Vagina (tissue), 2 donors: ENCODE results near the gene USP25. TPM values are rescaled to one million over a fixed set of nuclear protein-coding genes. Genes with fewer than 3 reads are reported as not detected.
A peak's percentile ranks its signal among the peaks of the same experiment; 100 is the strongest.
"Not testable (repeated sequence)": the region's sequence is repeated elsewhere in the genome, so short reads cannot be mapped to it uniquely, and the experiment has no call there.

ENCODE experiments used
- DNase-seq, 2 donors: peaks; one replicate each; pipeline ENCODE4 v3.0.0-alpha.2; 2017; ENCODE audit errors: extremely low spot score in 2 of 2
- H3K27ac ChIP-seq: fragments of 200-600 bp; sonication (generic); one replicate; pipeline ENCODE4 v1.5.1; 2019
- H3K27me3 ChIP-seq: fragments of 200-600 bp; sonication (generic); one replicate; pipeline ENCODE4 v1.5.1; 2019
- H3K36me3 ChIP-seq, 2 donors: fragments of 200-600 bp; sonication (generic); one replicate each; pipeline ENCODE4 v1.5.1; 2017 to 2019
- H3K4me1 ChIP-seq: fragments of 200-600 bp; sonication (generic); one replicate; pipeline ENCODE4 v1.5.1; 2019
- H3K4me3 ChIP-seq, 2 donors: fragments of 200-600 bp; sonication (generic); 1 replicate in 1 of 2; 2 replicates in 1 of 2; pipeline ENCODE4 v1.5.1; 2016 to 2019
- H3K9me3 ChIP-seq: fragments of 200-600 bp; sonication (generic); one replicate; pipeline ENCODE4 v1.5.1; 2019
- CTCF ChIP-seq, 3 experiments: fragments of 450-650 bp in 2 of 3; fragments of 200-600 bp in 1 of 3; sonication (generic) in 1 of 3; IDR thresholded peaks; one replicate each; pipeline ENCODE4 v1.5.1; 2017 to 2019; ENCODE audit warnings: antibody characterized with exemption in 3 of 3, mild to moderate bottlenecking in 2 of 3, moderate library complexity in 2 of 3
- POLR2A ChIP-seq, 2 donors: fragments of 450-650 bp; IDR thresholded peaks; one replicate each; pipeline ENCODE4 v1.6.1; 2017; ENCODE audit warnings: antibody characterized with exemption in 2 of 2, mild to moderate bottlenecking in 2 of 2, moderate library complexity in 2 of 2
- POLR2AphosphoS5 ChIP-seq, 2 donors: sonication (generic); formaldehyde crosslinking; IDR thresholded peaks; one replicate each; pipeline ENCODE4 v1.9.0; 2017; ENCODE audit warnings: antibody characterized with exemption in 2 of 2, mild to moderate bottlenecking in 2 of 2, low read depth in 1 of 2; ENCODE audit not compliant: insufficient read depth in 1 of 2
- intact Hi-C: fragments of 100-400 bp; cut with DNase I; formaldehyde crosslinking; loops from one replicate; pipeline ENCODE4 v1.15.1; 2023
- total RNA-seq: library from RNA; depleted of rRNA; stranded (reverse); fragments of >200 nt; gene quantifications from one replicate; pipeline ENCODE4 v1.2.3, GENCODE V29; 2016

Gene USP25
- total RNA-seq, 1 donor from 2014 or later: 39.0 TPM

- Histone ChIP-seq H3K4me3 (peak overlapping the region; percentile 76 to 87), H3K27me3 (no peaks in the 10 kb centered on the region), H3K36me3 (no peaks in the 10 kb centered on the region), H3K9me3 (no peaks in the 10 kb centered on the region), H3K27ac (peak overlapping the region; percentile 88), H3K4me1 (peaks cover 45% of the 10 kb centered on the region)
- no peak for TF ChIP-seq CTCF (IDR thresholded peaks at IDR 0.05)
- TF ChIP-seq POLR2AphosphoS5 (IDR thresholded peaks at IDR 0.05; ENCODE audit: insufficient read depth in 1 of 2, low read depth in 1 of 2): peak in 1 of 2 donors; percentile 5
- no peak for TF ChIP-seq POLR2A (IDR thresholded peaks at IDR 0.05)
- DNase-seq: no peak
- intact Hi-C loops: no loop called here
These were observed 881 bp downstream of the USP25 start for GRCh38 chr21:15730484-15731242.

GRCh38 chr21:15731243-15731613, 1.4 kb downstream of the USP25 start:
- no peaks in the 10 kb centered on the region for H3K27me3 ChIP-seq
- no peak for TF ChIP-seq POLR2A (IDR thresholded peaks at IDR 0.05)
- intact Hi-C loops: no loop called here
- H3K36me3 ChIP-seq: no peaks in the 10 kb centered on the region
- H3K4me1 ChIP-seq: peaks cover 45% of the 10 kb centered on the region
- peak overlapping the region; percentile 76 to 87 for H3K4me3 ChIP-seq
- H3K27ac ChIP-seq: peak overlapping the region; percentile 88
- DNase-seq: no peak
- no peaks in the 10 kb centered on the region for H3K9me3 ChIP-seq

GRCh38 chr21:15732290-15732995, 2.7 kb downstream of the USP25 start:
- Histone ChIP-seq H3K4me1 (peaks cover 45% of the 10 kb centered on the region), H3K36me3 (no peaks in the 10 kb centered on the region), H3K9me3 (no peaks in the 10 kb centered on the region), H3K27ac (peak overlapping the region; percentile 88), H3K4me3 (peak overlapping the region; percentile 76 to 87), H3K27me3 (no peaks in the 10 kb centered on the region)
- intact Hi-C loops: no loop called here
- peak in 1 of 2 donors; percentile 83 for TF ChIP-seq POLR2AphosphoS5 (IDR thresholded peaks at IDR 0.05; ENCODE audit: insufficient read depth in 1 of 2, low read depth in 1 of 2)
- TF ChIP-seq CTCF (IDR thresholded peaks at IDR 0.05): no peak
- TF ChIP-seq POLR2A (IDR thresholded peaks at IDR 0.05): no peak
- no peak for DNase-seq

GRCh38 chr21:15732996-15733329, 3.2 kb downstream of the USP25 start:
- intact Hi-C loops: no loop called here
- H3K4me1 ChIP-seq: peaks cover 46% of the 10 kb centered on the region

GRCh38 chr21:15735409-15735808, 5.6 kb downstream of the USP25 start:
- H3K9me3 ChIP-seq: no peaks in the 10 kb centered on the region
- no peak for DNase-seq
- H3K27ac ChIP-seq: no peak overlapping the region
- TF ChIP-seq CTCF (IDR thresholded peaks at IDR 0.05) (no peak), POLR2A (IDR thresholded peaks at IDR 0.05) (no peak), POLR2AphosphoS5 (IDR thresholded peaks at IDR 0.05; ENCODE audit: insufficient read depth in 1 of 2, low read depth in 1 of 2) (no peak)
- H3K4me1 ChIP-seq: peaks cover 65% of the 10 kb centered on the region
- H3K36me3 ChIP-seq: no peaks in the 10 kb centered on the region
- intact Hi-C loops: no loop called here
- no peak overlapping the region for H3K4me3 ChIP-seq
- no peaks in the 10 kb centered on the region for H3K27me3 ChIP-seq

More at GRCh38 chr21:15732996-15733329, 3.2 kb downstream of the USP25 start:
- no peak overlapping the region for H3K27ac ChIP-seq
- no peaks in the 10 kb centered on the region for H3K36me3 ChIP-seq
- no peak for DNase-seq
- no peaks in the 10 kb centered on the region for H3K9me3 ChIP-seq
- no peaks in the 10 kb centered on the region for H3K27me3 ChIP-seq
- H3K4me3 ChIP-seq: peak overlapping the region; percentile 23 to 76
- TF ChIP-seq CTCF (IDR thresholded peaks at IDR 0.05): no peak
- no peak for TF ChIP-seq POLR2AphosphoS5 (IDR thresholded peaks at IDR 0.05; ENCODE audit: insufficient read depth in 1 of 2, low read depth in 1 of 2)

GRCh38 chr21:15735931-15736330, 6.1 kb downstream of the USP25 start:
- intact Hi-C loops, H3K9me3 ChIP-seq, H3K4me3 ChIP-seq, H3K27ac ChIP-seq, H3K36me3 ChIP-seq, H3K27me3 ChIP-seq, DNase-seq: not testable (repeated sequence)
- peaks cover 66% of the 10 kb centered on the region for H3K4me1 ChIP-seq

- H3K27ac ChIP-seq, H3K4me3 ChIP-seq, H3K27me3 ChIP-seq, H3K36me3 ChIP-seq, intact Hi-C loops, DNase-seq, H3K9me3 ChIP-seq: not testable (repeated sequence)
- H3K4me1 ChIP-seq: peaks cover 68% of the 10 kb centered on the region
These were observed 9.0 kb downstream of the USP25 start for GRCh38 chr21:15738779-15739178.
